Fibroblast of peridontal ligament (primary cell): ENCODE data around the gene SERINC4.
"Not testable (repeated sequence)": the region's sequence is repeated elsewhere in the genome, so short reads cannot be mapped to it uniquely, and the experiment has no call there.

Source experiments
- DNase-seq: peaks from one replicate; pipeline ENCODE4 v3.0.0-alpha.2; 2010; ENCODE audit errors: extremely low read depth

SERINC4 gene

DNA sequence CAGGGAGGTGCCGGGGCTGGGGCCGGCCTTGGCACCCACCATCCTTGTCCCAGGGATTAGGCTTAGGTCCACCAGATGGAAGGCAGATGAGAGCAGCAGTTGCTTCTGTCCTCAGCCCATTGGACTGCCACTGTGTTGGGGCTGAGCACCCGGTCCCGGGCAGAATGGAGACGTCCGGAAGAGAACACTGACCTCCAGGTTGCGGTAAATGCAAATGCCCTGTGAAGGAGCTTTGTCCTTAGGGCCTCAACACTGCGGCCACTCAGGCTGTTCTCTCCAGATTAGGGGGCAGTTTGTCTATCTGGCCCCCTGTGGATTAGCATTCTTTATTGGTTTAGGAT lies at the start of gene SERINC4:
Gene SERINC4, minus strand, starts transcription at position 276 of the 341 bp plus-strand sequence. Its CDS starts 234 bp downstream, at position 42.
- DNase-seq, result no peak

- DNase-seq, result no peak
Observed at GRCh38 chr15:43845421-43845820, 45.4 kb upstream of the SERINC4 start.

- DNase-seq, result not testable (repeated sequence)
Observed at GRCh38 chr15:43832485-43832884, 32.5 kb upstream of the SERINC4 start.

DNA sequence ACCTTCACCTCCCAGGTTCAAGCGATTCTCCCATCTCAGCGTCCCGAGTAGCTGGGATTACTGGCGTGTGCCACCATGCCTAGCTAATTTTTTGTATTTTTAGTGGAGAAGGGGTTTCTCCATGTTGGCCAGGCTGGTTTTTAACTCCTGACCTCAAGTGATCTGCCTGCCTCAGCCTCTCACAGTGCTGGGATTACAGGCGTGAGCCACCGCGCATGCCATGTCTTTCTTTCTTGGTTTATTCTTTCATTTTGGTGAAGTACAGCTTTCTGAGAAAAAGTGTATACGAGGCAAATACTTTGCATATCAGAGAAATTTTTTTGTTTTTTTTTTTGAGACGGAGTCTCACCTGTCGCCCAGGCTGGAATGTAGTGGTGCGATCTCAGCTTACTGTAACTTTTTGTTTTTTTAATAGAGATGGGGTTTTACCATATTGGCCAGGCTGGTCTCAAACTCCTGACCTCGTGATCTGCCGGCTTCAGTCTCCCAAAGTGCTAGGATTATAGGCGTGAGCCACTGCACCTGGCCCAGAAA lies 31.6 kb upstream of the SERINC4 start:
- DNase-seq, result not testable (repeated sequence)

DNA sequence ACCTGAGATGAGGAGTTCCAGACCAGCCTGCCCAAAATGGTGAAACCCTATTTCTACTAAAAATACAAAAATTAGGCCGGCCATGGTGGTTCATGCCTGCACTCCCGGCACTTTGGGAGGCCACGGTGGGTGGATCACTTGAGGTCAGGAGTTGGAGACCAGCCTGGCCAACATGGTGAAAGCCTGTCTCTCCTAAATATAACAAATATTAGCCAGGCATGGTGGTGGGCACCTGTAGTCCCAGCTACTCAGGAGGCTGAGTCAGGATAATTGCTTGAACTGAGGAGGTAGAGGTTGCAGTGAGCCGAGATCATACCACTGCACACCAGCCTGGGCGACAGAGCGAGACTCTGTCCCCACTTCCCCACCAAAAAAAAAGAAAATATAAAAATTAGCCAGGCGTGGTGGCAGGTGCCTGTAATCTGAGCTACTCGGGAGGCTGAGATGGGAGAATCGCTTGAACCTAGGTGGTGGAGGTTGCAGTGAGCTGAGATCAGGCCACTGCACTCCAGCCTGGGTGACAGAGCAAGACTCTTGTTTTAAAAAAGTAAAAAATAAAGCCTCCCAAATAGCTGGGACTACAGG lies 30.8 kb upstream of the SERINC4 start:
- not testable (repeated sequence) for DNase-seq

- not testable (repeated sequence) for DNase-seq
Observed at GRCh38 chr15:43829951-43830540, 30.0 kb upstream of the SERINC4 start.

- DNase-seq, result peak; percentile 44
Observed at GRCh38 chr15:43828061-43828657, 28.1 kb upstream of the SERINC4 start.

- peak; percentile 74 for DNase-seq
Observed at GRCh38 chr15:43826508-43827341, 26.7 kb upstream of the SERINC4 start, which contains the start of gene WDR76. Gene WDR76 (plus strand): TSS chr15:43827002. CDS start chr15:43827033, 31 bp downstream.

DNA sequence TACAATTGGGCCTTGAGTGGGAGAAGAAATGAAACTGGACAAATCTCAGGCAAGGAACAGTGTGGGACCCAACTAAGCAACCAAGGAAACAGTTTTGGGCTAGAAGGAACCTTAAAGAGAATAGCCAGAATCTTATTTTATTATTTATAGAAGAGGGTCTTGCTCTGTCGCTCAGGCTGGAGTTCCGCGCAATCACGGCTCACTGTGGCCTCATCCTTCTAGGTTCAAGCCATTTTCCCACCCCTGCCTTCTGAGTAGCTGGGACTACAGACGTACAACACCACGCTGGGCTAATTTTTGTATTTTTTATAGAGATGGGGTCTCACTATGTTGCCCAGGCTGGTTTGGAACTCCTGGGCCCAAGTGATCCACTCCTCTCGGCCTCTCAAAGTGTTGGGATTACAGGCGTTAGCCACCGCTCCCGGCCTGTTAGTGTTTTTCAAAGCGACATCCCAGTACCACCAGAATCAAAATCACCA lies 26.0 kb upstream of the SERINC4 start:
- no peak for DNase-seq

DNA sequence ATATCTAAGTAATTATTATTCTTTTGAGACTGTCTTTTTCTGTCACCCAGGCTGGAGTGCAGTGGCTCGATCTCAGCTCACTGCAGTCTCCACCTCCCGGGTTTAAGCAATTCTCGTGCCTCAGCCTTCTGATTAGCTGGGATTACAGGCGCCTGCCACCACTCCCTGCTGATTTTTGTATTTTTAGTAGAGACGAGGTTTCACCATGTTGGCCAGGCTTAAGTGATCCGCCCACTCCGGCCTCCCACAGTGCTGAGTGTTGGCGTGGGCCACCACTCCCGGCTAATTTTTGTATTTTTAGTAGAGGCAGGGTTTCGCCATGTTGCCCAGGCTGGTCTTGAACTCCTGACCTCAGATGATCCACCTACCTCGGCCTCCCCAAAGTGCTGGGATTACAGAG lies 25.3 kb upstream of the SERINC4 start:
- not testable (repeated sequence) for DNase-seq

GRCh38 chr15:43824302-43825246 lies 24.6 kb upstream of the SERINC4 start, which contains the start of gene MFAP1:
Gene MFAP1 (minus strand): TSS chr15:43824690. CDS start chr15:43824569, 121 bp downstream.
- DNase-seq, result peak; percentile 98

- no peak for DNase-seq
Observed at GRCh38 chr15:43821505-43821904, 21.5 kb upstream of the SERINC4 start.

GRCh38 chr15:43815064-43815463 lies 15.0 kb upstream of the SERINC4 start:
- DNase-seq, result not testable (repeated sequence)

- DNase-seq, result no peak
Observed at GRCh38 chr15:43808960-43809678, 9.1 kb upstream of the SERINC4 start.

- DNase-seq, result no peak
Observed at GRCh38 chr15:43808435-43808950, 8.5 kb upstream of the SERINC4 start.

DNA sequence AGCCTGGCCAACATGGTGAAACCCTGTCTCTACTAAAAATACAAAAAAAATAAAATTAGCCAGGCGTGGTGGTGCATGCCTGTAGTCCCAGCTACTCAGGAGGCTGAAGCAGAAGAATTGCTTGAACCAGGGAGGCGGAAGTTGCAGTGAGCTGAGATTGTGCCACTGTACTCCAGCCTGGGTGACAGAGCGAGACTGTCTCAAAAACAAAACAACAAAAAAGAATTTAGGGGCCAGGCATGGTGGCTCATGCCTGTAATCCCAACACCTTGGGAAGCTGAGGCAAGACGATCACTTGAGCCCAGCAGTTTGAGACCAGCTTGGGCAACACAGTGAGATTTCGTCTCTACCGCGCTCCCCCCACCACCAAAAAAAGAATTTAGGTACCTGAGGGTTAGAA lies 2.7 kb upstream of the SERINC4 start:
- DNase-seq, result not testable (repeated sequence)

- DNase-seq, result peak; percentile 85
Observed at GRCh38 chr15:43800286-43801141, 494 bp upstream of the SERINC4 start, which contains the start of gene HYPK. Gene HYPK (plus strand): TSS chr15:43800599. CDS start chr15:43800623, 24 bp downstream.

GRCh38 chr15:43799209-43799944 lies 643 bp downstream of the SERINC4 start:
- DNase-seq, result no peak
